HPDE6-E6E7 (cell line): ENCODE results near the gene CFL2.

ENCODE experiments used
- DNase-seq: peaks from one replicate; pipeline ENCODE4 v3.0.0; 2011; ENCODE audit warnings: missing footprints; ENCODE audit errors: extremely low spot score

Gene CFL2

GRCh38 chr14:34676516-34677211 lies 37.7 kb downstream of the CFL2 start:
- no peak for DNase-seq

GRCh38 chr14:34673702-34674101 lies 40.7 kb downstream of the CFL2 start:
- no peak for DNase-seq

GRCh38 chr14:34671716-34672115 lies 42.7 kb downstream of the CFL2 start:
- DNase-seq, result no peak

GRCh38 chr14:34668111-34668510 lies 46.3 kb downstream of the CFL2 start:
- DNase-seq, result no peak

- DNase-seq, result no peak
Measured at GRCh38 chr14:34667007-34667406, 47.4 kb downstream of the CFL2 start.

- DNase-seq, result no peak
Measured at GRCh38 chr14:34665785-34666435, 48.5 kb downstream of the CFL2 start.

GRCh38 chr14:34662561-34663088 lies 51.8 kb downstream of the CFL2 start:
- no peak for DNase-seq

GRCh38 chr14:34660796-34661195 lies 53.6 kb downstream of the CFL2 start:
- no peak for DNase-seq
